Stimulated activated CD4-positive, alpha-beta T cell treated with anti-CD3 and anti-CD28 coated beads, Interleukin-2, amount 100 ng/mL, for 48 hours (primary cell): ENCODE results near the gene C11orf97.
"Not testable (repeated sequence)": the region's sequence is repeated elsewhere in the genome, so short reads cannot be mapped to it uniquely, and the experiment has no call there.

ENCODE experiments used
- DNase-seq, 2 donors: peaks; one replicate each; pipeline ENCODE4 v3.0.0-alpha.2; 2020

The C11orf97 gene

GRCh38 chr11:94511932-94512781 is at the start of gene C11orf97:
C11orf97 (plus strand) TSS chr11:94512461; CDS start chr11:94512529, 68 bp downstream.
- DNase-seq, result peak; percentile 37 to 42

- DNase-seq, result no peak
Observed at GRCh38 chr11:94469416-94469815, 42.8 kb upstream of the C11orf97 start.

GRCh38 chr11:94472916-94473799 is 39.1 kb upstream of the C11orf97 start:
- no peak for DNase-seq

- no peak for DNase-seq
Observed at GRCh38 chr11:94477624-94478023, 34.6 kb upstream of the C11orf97 start.

- no peak for DNase-seq
Observed at GRCh38 chr11:94481342-94481741, 30.9 kb upstream of the C11orf97 start.

GRCh38 chr11:94486068-94486467 is 26.2 kb upstream of the C11orf97 start:
- no peak for DNase-seq

GRCh38 chr11:94493281-94494125 is 18.8 kb upstream of the C11orf97 start, which contains the start of the genes ANKRD49 and MRE11:
ANKRD49 (plus strand) TSS chr11:94493984; CDS start chr11:94496694, 2,710 bp downstream.
MRE11 (minus strand) TSS chr11:94493844; CDS start chr11:94492801, 1,043 bp downstream.
- peak; percentile 88 to 92 for DNase-seq

GRCh38 chr11:94494126-94494680 is 18.1 kb upstream of the C11orf97 start:
- DNase-seq, result no peak

GRCh38 chr11:94500181-94500580 is 12.1 kb upstream of the C11orf97 start:
- no peak for DNase-seq

GRCh38 chr11:94501522-94501921 is 10.7 kb upstream of the C11orf97 start:
- no peak for DNase-seq

GRCh38 chr11:94504689-94505293 is 7.5 kb upstream of the C11orf97 start:
- no peak for DNase-seq

- not testable (repeated sequence) for DNase-seq
Observed at GRCh38 chr11:94506513-94506912, 5.7 kb upstream of the C11orf97 start.

GRCh38 chr11:94507485-94507884 is 4.8 kb upstream of the C11orf97 start:
- no peak for DNase-seq

- DNase-seq, result no peak
Observed at GRCh38 chr11:94513091-94513490, 830 bp downstream of the C11orf97 start.

GRCh38 chr11:94515398-94515797 is 3.1 kb downstream of the C11orf97 start:
- DNase-seq, result no peak

- DNase-seq, result no peak
Observed at GRCh38 chr11:94516725-94517124, 4.5 kb downstream of the C11orf97 start.

- no peak for DNase-seq
Observed at GRCh38 chr11:94518300-94518699, 6.0 kb downstream of the C11orf97 start.

- DNase-seq, result no peak
Observed at GRCh38 chr11:94519478-94520084, 7.3 kb downstream of the C11orf97 start.

GRCh38 chr11:94521684-94522083 is 9.4 kb downstream of the C11orf97 start:
- DNase-seq, result no peak

- DNase-seq, result no peak
Observed at GRCh38 chr11:94524341-94524740, 12.1 kb downstream of the C11orf97 start.
